OCI-LY7 (cell line): ENCODE results near the gene RELB.

ENCODE experiments used
- EZH2phosphoT487 ChIP-seq: fragments of 200-600 bp; sonication (generic); IDR thresholded peaks from 2 replicates; pipeline ENCODE4 v1.6.1; 2018; ENCODE audit warnings: low read depth, borderline replicate concordance, mild to moderate bottlenecking, mixed run types, antibody characterized with exemption, low read length, moderate library complexity, mixed read lengths
- TF ChIP-seq, protein P1 (sequence below): fragments of 200-600 bp; sonication (generic); conservative IDR thresholded peaks from 2 replicates; pipeline ENCODE4 v1.5.1; 2014; ENCODE audit warnings: mild to moderate bottlenecking, antibody characterized with exemption, low read length, moderate library complexity, mixed read lengths

DNA sequence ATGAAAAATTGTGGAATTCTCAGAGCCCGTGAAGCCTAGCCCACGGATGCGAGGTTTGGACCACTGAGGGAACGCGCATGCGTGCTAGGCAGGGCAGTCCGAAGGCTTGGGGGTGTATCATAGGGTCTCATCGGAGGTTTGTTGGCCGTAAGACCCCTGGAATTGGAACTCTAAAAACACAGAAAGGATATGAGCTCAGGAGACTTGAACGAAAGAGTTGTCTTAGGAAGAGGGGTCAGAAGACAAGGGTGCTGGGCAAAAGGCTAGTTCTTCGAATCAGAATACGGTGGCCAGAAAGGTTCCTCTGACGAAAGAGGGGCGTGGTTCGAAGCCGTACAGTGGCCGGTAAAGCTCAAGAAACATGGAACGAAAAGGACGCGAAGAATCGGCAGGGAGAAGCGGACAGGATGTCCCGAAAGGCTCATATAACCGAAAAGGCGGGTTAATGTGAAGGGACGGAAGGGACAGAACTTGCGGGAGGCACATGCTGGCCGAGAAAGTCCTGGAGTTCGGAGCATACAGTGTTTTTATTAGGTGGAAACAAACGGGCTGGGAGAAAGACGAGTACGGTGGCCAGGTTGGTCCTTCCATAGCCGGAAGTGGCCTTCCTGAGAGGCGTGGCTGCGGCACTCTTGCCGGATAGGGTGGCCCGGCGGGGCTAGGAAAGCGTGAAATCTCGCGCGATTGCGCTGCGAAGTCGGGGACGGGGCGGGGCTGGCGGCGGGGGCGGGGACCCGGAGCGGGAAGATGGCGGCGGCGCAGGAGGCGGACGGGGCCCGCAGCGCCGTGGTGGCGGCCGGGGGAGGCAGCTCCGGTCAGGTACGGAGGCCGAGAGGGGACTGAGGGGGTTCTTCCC lies 46.4 kb upstream of the RELB start, which contains the start of gene CLPTM1:
- TF ChIP-seq, protein P1, sequence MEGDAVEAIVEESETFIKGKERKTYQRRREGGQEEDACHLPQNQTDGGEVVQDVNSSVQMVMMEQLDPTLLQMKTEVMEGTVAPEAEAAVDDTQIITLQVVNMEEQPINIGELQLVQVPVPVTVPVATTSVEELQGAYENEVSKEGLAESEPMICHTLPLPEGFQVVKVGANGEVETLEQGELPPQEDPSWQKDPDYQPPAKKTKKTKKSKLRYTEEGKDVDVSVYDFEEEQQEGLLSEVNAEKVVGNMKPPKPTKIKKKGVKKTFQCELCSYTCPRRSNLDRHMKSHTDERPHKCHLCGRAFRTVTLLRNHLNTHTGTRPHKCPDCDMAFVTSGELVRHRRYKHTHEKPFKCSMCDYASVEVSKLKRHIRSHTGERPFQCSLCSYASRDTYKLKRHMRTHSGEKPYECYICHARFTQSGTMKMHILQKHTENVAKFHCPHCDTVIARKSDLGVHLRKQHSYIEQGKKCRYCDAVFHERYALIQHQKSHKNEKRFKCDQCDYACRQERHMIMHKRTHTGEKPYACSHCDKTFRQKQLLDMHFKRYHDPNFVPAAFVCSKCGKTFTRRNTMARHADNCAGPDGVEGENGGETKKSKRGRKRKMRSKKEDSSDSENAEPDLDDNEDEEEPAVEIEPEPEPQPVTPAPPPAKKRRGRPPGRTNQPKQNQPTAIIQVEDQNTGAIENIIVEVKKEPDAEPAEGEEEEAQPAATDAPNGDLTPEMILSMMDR = no peak
- no peak for TF ChIP-seq EZH2phosphoT487
